Measurements from ENCODE around the gene SORCS1. TPM values are rescaled to one million over a fixed set of nuclear protein-coding genes. Genes with fewer than 3 reads are reported as not detected.

SORCS1 gene
- total RNA-seq, 4 donors from 2014 or later = 0.16 to 0.68 (median 0.61) TPM

GRCh38 chr10:107051769-107052168 is 112.7 kb downstream of the SORCS1 start:
- TF ChIP-seq, protein P1, sequence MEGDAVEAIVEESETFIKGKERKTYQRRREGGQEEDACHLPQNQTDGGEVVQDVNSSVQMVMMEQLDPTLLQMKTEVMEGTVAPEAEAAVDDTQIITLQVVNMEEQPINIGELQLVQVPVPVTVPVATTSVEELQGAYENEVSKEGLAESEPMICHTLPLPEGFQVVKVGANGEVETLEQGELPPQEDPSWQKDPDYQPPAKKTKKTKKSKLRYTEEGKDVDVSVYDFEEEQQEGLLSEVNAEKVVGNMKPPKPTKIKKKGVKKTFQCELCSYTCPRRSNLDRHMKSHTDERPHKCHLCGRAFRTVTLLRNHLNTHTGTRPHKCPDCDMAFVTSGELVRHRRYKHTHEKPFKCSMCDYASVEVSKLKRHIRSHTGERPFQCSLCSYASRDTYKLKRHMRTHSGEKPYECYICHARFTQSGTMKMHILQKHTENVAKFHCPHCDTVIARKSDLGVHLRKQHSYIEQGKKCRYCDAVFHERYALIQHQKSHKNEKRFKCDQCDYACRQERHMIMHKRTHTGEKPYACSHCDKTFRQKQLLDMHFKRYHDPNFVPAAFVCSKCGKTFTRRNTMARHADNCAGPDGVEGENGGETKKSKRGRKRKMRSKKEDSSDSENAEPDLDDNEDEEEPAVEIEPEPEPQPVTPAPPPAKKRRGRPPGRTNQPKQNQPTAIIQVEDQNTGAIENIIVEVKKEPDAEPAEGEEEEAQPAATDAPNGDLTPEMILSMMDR (IDR thresholded peaks at IDR 0.05; ENCODE audit: low read depth) = no peak

- TF ChIP-seq, protein P1 (IDR thresholded peaks at IDR 0.05; ENCODE audit: low read depth) = no peak
Measured at GRCh38 chr10:107043461-107043860, 121.0 kb downstream of the SORCS1 start.

GRCh38 chr10:107037192-107038122 is 127.0 kb downstream of the SORCS1 start:
- TF ChIP-seq, protein P1 (IDR thresholded peaks at IDR 0.05; ENCODE audit: low read depth) = no peak

DNA sequence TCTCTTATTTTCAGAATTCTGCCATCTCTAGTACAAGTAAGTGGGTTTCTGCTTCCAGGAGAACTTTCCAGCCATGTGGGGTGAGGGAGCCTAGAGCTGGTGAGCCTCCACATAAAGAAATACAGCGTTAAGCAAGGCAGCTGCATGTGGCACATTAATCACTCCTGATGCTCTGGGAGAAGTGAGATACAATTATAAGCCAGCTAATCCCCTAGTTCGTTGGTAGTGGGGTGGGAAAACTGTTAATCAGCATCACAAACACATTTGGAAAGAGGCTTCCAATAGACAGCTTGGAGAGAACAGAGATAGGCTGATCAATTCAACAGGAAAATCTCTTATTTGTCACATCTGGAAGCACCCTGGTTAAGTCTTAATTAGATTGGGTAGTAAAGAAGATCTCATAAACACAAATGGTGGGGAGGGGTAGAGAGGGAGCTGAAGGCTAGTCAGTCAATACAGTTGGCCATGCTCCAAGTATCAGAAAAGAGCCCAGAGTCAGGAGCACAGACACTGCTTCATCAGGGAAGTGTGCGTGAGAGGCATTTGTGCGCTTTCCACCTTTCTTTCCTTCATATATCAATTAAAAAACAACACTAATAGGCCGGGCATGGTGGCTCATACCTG is 130.6 kb downstream of the SORCS1 start:
- TF ChIP-seq, protein P1 (IDR thresholded peaks at IDR 0.05; ENCODE audit: low read depth) = no peak

DNA sequence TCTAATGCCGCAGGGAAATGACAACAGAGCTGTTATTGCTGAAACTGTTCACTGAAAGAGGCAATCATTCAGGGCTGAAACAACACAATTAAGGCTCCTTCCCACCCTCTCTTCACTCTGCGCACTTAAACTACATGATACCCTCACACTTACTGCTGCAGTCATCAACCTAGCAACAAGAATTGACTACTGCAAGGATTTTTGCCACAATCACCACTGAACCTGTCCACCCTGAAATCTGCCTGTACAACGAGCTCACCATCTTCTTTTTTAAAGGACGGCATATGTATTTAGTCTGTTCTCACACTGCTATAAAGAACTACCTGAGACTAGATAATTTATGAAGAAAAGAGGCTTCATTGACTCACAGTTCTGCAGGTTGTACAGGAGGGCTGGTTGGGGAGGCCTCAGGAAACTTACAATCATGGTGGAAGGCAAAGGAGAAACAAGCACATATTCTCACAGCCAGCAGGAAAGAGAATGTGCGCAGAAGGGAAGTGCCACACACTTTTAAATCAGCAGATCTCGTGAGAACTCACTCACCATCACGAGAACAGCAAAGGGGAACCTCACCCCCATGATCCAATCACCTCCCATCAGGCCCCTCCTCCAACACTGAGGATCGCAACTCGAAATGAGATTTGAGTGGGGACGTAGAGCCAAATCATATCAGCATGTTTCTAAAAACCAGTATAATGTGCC is 131.7 kb downstream of the SORCS1 start:
- TF ChIP-seq, protein P1 (IDR thresholded peaks at IDR 0.05; ENCODE audit: low read depth) = no peak

GRCh38 chr10:107031931-107032699 is 132.4 kb downstream of the SORCS1 start:
- TF ChIP-seq, protein P1 (IDR thresholded peaks at IDR 0.05; ENCODE audit: low read depth) = no peak
